ENCODE data around the gene SLC26A9.
"Not testable (repeated sequence)": the region's sequence is repeated elsewhere in the genome, so short reads cannot be mapped to it uniquely, and the experiment has no call there.

Gene SLC26A9

DNA sequence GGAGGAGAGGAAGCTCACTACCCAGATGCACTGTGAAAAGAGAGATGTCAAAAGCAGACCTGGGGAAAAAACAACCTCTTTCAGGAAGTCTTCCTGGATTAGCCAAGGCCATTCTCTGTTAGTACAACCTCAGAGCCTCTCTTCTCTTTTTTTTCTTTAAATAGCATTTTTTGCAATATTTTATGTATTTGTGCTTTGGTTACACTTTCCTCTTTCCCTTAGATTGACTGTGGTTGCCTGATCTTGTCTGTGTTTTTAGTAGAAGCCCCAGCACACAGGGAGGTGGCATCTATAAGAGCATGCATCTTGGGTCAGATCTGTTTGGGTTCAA is 18.8 kb downstream of the SLC26A9 start:
- DNase-seq, result no peak

DNA sequence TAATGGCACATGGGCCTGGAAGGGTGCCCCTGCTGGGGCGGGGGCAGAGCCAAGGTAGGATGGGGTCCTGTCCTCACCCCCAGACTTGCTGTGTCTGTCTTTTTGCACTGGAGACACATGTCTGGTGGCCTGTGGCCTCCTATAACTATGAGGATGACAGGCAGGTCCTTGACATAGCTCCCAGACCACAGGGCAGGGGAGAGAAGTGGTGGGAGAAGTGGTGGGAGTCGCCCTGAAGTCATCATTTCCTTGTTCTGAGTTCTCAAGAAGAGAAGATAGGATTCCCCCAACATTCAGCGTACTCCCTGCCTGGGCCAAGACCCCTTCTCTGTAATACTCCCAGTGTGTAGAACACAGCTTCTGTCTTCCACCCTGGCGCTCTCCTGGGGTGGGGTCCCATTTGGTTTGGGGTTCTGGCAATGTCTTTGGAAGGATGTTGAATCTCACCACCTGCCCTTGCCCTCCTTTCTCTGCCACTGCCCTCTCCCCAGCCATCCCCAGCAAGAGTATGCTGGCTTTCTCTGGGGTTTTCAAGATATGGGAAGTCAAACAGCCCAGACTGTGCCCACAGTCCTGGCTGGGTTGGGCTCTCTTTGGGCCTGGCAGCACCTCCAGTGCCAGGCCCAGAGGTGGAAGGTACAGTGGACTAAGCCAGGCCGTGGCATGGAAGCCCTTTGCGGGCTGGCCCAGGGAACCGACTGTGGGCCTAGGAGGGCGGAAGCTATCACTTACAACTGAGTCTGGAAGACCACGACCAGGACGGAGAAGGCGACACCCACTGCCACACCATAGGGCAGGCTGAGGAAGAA is 19.4 kb downstream of the SLC26A9 start:
- DNase-seq, result no peak

DNA sequence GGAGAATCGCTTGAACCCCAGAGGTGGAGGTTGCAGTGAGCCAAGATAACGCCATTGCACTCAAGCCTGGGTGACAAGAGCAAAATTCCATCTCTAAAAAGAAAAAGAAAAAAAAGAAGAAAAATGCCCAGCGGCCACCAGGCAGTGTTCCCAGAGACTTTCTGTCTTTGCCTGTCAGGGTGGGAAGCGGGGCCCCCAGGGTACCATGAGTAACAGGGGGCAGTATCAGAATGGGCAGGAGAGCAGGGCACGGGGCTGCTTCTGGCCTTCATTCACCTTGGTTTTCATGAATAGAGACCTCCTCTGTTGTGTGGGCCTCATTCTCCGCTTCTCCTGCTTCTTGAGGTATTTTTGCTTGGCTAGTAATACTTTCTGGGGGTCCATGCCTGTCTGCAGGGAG is 20.4 kb downstream of the SLC26A9 start:
- no peak for DNase-seq

DNA sequence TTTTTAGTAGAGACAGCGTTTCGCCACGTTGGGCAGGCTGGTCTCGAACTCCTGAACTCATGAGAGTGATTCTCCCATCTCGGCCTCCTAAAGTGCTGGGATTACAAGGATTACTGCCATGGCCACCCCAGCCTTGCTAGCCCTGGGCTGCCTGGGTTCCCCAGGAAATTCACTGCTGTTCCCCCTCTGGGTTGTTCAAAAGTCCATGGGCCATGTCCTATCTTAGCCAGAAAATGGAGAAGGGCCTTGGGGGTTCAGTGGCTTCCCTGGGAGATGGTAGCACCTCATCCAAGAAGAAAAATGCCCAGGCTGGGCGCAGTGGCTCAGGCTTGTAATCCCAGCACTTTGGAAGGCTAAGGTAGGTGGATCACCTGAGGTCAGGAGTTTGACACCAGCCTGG is 20.9 kb downstream of the SLC26A9 start:
- DNase-seq, result no peak

DNA sequence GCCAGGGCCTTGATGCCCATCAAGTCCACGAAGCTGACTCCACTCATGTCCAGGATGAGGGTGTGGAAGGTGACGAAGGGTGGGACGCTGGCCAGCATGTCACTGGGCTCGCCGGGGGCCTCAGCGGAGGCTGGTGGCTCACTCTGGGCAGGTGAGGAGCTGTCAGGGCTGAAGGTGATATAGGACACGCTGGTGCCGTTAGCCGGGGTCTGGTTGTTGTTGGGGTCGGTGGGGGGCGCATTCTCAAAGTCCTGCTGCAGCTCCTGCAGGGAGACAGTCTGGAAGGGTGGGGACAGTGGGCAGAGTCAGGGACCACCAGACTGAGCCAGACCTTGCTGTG is 21.7 kb downstream of the SLC26A9 start:
- DNase-seq, result no peak

DNA sequence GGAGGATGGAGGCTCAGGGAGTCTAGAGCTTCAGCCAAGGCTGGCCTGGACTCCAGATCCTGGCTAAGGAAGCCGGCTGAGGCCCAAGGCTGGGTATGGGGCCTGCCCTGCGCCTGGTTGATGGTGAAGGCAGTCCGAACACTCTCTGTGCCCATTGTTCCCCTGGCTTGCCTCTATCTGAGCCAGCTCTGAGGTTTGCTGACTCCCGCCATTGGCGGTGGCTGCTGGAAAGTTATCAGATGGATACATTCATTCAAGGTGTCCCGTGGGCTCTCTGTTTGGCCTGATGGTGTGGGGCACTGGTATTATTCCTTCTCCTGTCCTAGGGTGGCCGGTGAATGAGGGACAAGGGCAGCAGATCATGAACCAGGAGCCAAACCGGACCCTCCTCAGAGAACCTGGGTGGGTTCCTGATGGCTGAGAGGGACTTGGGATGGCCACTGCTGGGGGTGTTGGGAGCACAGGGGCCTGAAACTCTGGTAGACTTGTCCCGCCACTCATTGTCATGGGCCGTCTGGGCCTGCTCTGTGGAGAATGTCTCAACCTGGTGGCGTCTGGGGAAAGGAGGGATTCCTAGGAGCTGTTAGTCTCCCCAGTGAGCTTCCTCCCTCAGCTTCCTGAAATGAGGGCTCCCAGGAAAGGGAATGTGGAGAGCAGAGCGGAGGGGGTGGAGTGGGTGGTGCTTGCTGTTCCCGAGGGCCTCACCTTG is 22.2 kb downstream of the SLC26A9 start:
- DNase-seq, result no peak

DNA sequence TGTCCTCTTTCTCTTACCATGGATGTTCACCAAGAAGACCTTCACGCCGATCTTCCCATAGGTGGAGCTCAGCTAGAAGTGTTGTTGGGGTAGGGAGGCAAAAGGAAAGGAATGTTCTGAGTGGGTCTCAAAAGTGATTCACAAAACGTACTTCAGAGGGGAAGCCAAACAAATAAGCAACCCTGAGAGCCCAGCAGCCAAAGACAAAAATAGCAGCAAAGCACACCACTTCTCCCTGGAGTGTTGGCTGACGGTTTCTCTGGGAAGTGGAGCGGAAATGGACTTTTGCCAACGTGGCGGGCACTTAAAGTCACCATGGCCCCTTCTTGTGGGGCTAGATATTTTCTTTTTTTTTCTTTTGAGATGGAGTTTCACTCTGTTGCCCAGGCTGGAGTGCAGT is 23.1 kb downstream of the SLC26A9 start:
- peak; percentile 87 for DNase-seq

DNA sequence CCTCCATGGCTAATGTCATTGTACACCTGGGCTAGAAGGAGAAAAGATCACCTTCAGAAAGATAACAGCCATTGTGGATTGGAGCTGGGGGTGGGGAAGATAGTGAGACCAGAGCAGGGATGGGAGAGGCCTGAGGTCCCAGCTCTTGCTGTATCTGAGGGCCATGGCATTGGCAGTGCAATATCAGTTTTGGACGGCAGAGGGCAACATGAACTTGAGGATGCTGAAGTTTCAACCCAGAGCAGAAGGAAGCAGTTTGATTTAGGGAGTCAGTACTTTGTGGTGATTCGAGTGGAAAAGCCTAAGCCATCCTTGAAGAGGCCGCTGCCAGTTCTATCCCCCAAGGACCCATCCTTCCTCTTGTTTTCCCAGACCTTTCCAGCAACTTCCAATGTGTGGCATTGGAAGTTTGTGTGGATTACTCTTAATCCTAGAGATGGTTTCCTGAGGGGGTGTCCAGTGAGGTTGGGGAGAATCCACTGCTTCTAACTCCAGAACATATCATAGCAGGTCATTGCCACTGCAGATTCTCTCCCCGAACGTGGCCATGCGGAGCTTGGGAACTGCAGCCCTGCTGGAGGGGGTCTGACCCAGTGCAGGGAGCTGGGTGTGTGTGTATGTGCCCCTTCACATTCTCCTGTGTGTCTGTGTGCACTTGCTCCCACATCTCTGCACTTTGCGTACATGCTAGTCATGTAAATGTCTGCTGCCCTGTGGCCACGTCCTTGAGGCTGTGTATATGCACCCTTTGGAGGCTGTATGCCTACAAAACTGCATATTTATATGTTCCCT is 24.1 kb downstream of the SLC26A9 start:
- DNase-seq, result peak; percentile 80

DNA sequence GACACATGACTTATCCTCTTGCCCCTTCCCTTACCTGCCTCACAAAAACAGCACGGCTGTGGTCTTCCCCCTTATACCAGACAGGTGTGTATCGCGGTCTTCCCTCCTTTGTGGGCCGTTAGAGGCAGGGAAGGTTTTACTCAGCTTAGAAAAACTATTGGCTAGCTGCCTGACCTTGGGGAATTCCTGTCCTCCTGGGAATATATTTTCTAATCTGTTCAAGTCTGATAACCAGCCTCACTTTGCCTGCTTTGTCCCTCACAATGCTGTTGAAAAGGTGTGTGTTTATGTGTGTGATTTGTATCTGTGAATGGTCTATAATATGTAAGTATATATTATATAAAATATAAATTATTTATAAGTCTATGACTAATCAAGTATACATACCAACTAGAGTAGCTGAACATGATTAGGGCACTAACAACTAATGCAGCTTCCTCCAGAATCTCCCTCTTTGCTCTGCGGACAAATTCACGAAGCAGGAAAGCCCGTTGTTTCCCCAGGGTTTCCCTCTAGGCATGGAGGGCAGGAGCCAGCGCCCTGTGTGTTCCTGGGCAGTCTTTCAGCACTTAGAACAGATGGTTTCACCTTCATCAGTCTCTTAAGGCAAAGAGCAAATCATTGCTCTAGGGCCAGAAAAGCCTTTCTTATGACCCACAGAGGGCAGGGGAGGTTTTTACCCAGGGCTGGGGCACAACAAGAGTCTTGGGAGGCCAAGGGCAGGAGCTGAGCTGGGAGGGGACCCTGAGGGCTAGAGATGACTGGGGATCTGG is 25.6 kb downstream of the SLC26A9 start:
- DNase-seq, result no peak

DNA sequence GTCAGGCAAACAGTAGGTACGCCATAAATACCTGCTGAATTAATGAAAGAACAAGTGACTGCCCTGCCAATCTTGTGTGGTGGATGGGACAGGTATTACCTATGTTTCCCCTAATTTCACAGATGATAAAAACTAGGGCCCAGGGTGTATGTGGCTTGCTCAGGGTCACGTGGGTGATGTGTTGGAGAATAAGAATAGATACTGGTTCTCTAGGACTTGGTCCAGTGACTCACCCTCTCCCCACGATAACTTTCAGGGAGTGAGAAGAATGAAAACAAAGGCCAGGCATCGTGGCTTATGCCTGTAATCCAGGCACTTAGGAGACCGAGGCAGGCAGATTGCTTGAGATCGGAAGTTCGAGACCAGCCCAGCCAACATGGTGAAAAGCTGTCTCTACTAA is 26.7 kb downstream of the SLC26A9 start:
- DNase-seq, result no peak

DNA sequence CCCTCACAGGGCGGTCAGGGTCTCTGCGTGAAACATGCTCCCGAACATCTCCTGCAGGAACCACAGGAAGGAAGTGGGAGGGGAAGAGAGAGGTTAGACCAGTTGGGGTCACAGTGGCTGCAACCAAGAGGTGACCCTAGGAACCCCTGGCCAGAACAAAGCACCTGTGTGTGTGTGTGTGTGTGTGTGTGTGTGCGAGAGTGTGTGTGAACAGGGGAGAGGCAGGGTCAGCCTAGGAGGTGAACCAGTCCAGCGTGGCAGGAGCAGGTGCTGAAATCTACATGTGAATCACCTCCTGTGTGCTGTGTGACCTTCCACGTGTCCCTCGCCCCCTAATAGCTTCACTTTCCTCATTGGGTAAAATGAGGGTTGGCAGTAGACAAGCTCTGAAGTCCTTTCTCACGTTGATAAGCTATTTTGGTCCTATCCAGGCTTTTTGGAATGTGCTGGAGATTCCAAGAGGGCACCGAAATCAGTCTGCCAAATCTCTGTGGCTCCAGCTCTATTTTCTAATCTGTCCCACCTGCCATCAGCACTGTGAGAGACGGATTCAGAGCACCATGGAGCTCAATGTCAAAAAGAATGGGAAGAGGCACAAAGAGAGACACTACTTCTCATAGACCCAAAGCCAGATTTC is 27.8 kb downstream of the SLC26A9 start:
- no peak for DNase-seq

DNA sequence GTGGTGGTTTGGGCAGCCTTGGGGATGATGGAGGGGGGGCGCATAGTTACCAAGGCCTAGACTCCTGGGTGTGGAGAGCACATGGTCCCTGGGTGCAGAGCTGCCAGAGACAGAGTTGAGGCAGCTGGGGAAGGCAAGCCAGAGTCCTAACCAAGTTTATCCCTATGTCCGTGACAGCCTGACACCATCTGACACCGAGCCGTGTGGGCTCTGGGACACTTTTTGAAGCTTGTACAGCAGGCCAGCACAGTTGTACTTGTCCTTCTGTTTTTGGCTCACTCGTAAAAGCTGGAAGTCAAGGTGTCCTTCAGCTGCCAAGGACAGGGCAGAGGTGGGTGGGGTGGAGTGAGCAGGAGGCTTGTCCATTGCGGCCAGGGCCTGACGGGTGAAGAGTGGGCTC is 28.5 kb downstream of the SLC26A9 start:
- DNase-seq, result no peak

DNA sequence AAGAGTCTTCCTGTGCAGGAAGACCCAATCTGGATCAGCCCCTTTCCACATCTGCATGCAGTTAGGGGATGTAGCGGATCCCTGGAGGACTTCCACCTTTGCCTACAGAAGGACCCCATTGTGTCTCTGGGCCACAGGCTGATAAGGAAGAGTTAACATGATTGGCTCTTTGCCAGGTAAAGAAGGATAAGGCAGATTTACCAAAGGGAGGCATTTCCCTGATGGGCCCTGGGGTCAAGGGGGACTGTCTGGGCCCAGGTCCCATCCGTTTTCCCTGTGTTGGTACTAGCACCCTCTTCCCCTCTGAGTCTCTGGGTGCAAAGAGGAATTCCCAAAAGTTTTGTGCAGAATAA is 29.1 kb downstream of the SLC26A9 start:
- no peak for DNase-seq

DNA sequence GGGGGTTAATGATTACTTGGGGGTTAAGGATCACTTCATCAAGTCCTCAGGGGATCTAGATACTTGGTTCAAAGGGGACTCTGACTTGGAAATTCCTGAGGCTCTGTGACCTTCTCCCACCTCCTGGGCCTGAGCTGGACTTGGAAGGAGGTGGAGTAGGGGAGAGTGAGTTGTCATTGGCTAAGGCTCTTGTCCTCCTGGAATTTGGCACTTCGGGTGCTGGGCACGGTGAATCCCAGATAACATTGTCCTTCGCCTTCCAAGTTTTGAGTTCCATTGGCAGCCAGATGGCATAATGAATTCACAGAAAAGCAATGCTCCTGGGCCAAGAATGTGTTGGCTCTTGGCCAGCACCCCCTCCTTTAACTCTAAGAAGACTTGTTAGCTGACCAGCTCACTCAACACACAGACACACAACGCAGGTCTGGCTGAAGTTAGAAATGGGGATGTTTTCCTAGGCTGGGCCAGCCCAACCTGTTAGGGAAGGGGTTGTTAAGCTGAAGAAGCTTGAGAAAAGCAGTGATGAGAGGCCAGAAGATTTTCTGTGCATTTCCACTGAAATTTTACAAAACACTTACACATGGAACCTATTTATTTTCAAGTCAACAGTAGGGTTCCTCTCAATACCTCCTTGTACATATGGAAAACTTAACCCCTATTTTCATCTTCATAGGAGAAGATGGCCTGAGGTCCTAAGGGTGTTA is 29.7 kb downstream of the SLC26A9 start:
- no peak for DNase-seq

DNA sequence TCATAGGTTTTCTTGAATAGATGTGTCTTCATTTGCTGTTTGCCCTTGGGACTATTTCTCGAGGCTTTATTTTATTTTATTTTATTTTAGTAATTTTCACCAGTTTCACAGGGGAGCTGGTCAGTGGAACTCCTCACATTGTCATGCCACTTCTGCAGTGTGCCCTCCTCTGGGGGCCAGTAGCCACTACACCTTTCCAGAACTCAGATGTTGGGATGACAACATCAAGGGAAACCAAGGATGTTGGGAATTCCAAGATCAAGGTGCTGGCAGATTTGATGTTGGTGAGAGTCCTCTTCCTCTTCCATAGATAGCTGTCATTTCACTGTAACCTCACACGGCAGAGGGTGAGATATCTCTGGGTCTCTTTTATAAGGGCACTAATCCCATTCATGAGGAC is 35.5 kb downstream of the SLC26A9 start:
- DNase-seq, result no peak

DNA sequence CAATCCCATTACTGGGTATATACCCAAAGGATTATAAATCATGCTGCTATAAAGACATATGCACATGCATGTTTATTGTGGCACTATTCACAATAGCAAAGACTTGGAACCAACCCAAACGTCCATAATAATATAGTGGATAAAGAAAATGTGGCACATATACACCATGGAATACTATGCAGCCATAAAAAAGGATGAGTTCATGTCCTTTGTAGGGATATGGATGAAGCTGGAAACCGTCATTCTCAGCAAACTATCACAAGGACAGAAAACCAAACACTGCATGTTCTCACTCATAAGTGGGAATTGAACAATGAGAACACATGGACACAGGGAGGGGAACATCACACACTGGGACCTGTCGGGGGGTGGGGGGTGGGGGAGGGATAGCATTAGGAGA is 38.2 kb downstream of the SLC26A9 start:
- not testable (repeated sequence) for DNase-seq

DNA sequence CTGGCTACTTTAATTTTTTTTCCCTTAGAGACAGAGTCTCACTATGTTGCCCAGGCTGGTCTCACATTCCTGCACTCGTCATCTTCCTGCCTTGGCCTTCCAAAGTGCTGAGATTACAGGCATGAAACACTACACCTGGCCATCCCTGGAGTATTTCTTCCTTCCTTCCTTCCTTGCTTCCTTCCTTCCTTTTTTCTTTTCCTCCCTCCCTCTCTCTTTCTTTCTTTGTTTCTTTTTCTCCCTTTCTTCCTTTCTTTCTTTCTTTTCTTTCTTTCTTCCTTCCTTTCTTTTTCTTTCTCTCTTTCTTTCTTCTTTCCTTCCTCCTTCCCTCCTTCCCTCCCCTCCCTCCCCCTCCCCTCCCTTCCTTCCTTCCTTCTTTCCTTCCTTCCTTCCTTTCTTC is 46.9 kb downstream of the SLC26A9 start:
- DNase-seq, result no peak

DNA sequence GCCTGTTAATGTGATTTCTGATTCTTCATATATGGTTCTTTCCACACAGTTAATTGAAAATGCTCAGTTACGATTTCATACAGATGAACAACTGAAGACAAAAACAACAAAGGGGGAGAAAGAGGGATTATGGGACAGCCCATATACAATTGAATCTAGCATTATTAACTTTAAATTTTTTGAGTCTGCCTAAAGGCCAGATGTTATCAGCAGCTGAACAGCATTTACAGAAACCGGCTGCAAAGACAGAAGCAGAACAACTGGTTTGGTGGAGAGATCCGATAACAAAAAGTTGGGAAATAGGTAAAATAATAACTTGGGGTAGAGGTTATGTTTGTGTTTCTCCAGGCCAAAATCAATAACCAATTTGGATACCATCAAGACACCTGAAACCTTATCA is 49.1 kb downstream of the SLC26A9 start:
- not testable (repeated sequence) for DNase-seq

DNA sequence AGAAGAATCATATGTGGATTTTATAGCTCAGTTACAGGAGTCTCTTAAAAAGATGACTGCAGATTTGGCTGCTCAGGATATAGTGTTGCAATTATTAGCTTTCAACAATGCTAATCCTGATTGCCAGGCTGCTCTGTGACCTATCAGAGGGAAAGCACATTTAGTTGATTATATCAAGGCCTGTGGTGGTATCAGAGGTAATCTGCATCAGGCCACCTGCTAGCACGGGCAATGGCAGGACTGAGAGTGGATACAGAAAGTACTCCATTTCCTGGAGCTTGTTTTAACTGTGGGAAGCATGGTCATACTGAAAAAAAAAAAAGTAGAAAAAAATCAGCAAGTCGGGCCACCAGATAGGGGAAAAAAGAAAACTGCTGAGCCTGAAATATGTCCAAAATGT is 51.1 kb downstream of the SLC26A9 start:
- DNase-seq, result not testable (repeated sequence)

DNA sequence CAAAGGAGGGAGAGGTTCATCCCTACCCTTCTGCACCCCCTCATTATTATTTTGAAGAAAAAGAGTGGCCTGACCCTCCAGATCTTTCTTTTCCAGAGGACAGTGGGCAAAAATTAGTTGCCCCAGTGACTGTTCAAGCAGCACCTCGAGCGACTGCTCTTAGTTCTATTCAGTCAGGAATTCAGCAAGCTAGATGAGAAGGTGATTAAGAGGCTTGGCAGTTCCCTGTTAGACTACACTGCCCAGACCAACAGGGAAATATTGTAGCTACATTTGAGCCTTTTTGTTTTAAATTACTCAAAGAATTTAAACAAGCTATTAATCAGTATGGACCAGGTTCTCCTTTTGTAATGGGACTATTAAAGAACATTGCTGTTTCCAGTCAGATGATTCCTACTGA is 51.8 kb downstream of the SLC26A9 start:
- DNase-seq, result not testable (repeated sequence)

DNA sequence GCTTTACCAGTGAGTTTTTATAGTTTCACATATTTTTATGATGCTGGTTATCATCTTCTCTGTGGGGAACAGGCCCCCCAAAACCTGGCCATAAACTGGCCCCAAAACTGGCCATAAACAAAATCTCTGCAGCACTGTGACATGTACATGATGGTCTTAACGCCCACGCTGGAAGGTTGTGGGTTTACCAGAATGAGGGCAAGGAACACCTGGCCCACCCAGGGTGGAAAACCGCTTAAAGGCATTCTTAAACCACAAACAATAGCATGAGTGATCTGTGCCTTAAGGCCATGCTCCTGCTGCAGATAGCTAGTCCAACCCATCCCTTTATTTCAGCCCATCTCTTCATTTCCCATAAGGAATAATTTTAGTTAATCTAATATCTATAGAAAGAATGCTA is 52.6 kb downstream of the SLC26A9 start:
- not testable (repeated sequence) for DNase-seq

DNA sequence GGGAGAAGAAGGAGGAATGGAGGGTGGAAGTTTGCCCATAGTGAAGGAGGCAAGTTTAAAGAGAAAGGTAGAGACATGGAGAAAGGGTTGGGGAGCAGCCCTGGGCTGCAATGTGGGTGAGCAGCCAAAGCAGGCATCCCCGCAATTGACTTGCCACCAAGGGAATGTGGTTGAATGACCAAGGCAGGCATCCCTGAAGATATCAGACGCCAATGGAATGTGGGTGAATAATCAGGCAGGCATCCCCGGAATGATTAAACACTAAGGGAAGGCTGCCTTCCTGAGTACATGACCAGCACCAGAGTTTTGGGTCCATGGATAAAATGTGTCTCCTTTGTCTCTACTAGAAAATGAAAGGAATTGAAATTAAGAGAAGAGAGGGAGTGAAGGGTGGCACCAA is 53.5 kb downstream of the SLC26A9 start:
- DNase-seq, result not testable (repeated sequence)
